Activated CD8-positive, alpha-beta T cell treated with anti-CD3 and anti-CD28 coated beads, Interleukin-2, amount 10 ng/mL, durations not matched to agents 7 days and 5 days (primary cell): ENCODE results near the gene PHC2. TPM values are rescaled to one million over a fixed set of nuclear protein-coding genes. Genes with fewer than 3 reads are reported as not detected.

Experiments used
- ATAC-seq: fragments of 150-1000 bp; cut with Tn5 transposase; one replicate; pipeline ENCODE4 v1.10.0; 2021; ENCODE audit warnings: moderate library complexity
- CTCF ChIA-PET: fragments of 350-600 bp; sonication (Branson Sonifier 250); formaldehyde crosslinking; loops from one replicate; lab custom pipeline; 2021; ENCODE audit warnings: antibody characterized with exemption; lab: Charles Lee
- POLR2A ChIA-PET: fragments of 350-600 bp; sonication (Branson Sonifier 250); formaldehyde crosslinking; loops from one replicate; lab custom pipeline; 2021; ENCODE audit warnings: antibody characterized with exemption; lab: Charles Lee
- DNase-seq: peaks from one replicate; pipeline ENCODE4 v3.0.0-alpha.2; 2020
- H3K27ac Mint-ChIP-seq: one replicate; pipeline ENCODE4 v1.8.0; 2021; ENCODE audit warnings: mild to moderate bottlenecking, mixed read lengths
- H3K27me3 Mint-ChIP-seq: one replicate; pipeline ENCODE4 v1.8.0; 2021; ENCODE audit warnings: low read depth, mixed read lengths
- H3K36me3 Mint-ChIP-seq: one replicate; pipeline ENCODE4 v1.8.0; 2021; ENCODE audit warnings: low read depth, mixed read lengths
- H3K4me1 Mint-ChIP-seq: one replicate; pipeline ENCODE4 v1.8.0; 2021; ENCODE audit warnings: low read depth, mixed read lengths
- H3K4me3 Mint-ChIP-seq: one replicate; pipeline ENCODE4 v1.8.0; 2021; ENCODE audit warnings: mild to moderate bottlenecking, mixed read lengths
- H3K9me3 Mint-ChIP-seq: one replicate; pipeline ENCODE4 v1.8.0; 2022; ENCODE audit warnings: mixed read lengths; ENCODE audit not compliant: insufficient read depth
- total RNA-seq, 2 experiments: library from RNA; stranded (reverse); gene quantifications; one replicate each; pipeline ENCODE4 v1.2.3, GENCODE V29; 2021

The PHC2 gene
- total RNA-seq, 2 experiments from 2014 or later = 40.3 to 42.2 TPM

GRCh38 chr1:33351281-33351660 lies 79.6 kb downstream of the PHC2 start:
- ATAC-seq = no peak
- CTCF ChIA-PET = interaction anchor here (1.3 to 2.7 kb wide), 3 partner anchors 9 to 56 kb away, joined by 3 to 14 read pairs (median 6); no protein-coding TSS in a partner anchor
- Mint-ChIP-seq H3K4me1 (peaks cover 40% of the 10 kb centered on the region), H3K36me3 (peaks cover 22% of the 10 kb centered on the region), H3K27ac (no peak overlapping the region), H3K27me3 (peaks cover 3% of the 10 kb centered on the region), H3K4me3 (peak overlapping the region; percentile 1), H3K9me3 (no peaks in the 10 kb centered on the region)
- no peak for DNase-seq
- POLR2A ChIA-PET = interaction anchor here (0.6 to 1.2 kb wide), 2 partner anchors 13 to 222 kb away, joined by 3 read pairs; no protein-coding TSS in a partner anchor

DNA sequence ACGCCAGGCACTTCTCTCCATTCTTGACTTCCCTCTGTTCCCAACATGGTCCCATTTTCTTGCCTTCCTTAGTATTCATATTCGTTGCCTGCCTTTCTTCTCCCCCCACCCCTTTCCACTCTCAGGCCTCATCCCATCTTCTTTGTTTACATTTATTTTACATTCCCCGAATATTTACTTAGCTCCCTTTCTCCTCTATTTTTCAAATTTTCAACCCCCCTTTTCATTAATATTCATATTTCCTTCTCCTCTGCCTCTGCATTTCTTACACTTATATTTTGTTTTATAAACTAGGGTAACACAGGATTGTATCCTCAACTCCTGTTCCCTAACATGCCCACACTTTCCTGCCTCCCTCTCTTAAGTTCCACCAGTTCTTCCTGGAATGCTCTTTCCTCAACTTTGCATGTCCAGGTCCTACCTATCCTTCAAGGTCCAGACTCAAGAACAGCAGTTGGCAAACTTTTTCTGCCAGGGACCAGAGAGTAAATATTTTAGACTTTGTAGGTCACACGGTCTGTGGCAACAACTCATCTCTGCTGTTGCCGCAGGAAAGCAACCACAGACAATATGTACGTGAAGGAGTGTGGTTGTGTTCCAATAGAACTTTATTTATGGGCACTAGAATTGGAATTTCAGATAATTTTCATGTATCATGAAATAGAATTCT lies 80.1 kb downstream of the PHC2 start:
- no peaks in the 10 kb centered on the region for H3K9me3 Mint-ChIP-seq

DNA sequence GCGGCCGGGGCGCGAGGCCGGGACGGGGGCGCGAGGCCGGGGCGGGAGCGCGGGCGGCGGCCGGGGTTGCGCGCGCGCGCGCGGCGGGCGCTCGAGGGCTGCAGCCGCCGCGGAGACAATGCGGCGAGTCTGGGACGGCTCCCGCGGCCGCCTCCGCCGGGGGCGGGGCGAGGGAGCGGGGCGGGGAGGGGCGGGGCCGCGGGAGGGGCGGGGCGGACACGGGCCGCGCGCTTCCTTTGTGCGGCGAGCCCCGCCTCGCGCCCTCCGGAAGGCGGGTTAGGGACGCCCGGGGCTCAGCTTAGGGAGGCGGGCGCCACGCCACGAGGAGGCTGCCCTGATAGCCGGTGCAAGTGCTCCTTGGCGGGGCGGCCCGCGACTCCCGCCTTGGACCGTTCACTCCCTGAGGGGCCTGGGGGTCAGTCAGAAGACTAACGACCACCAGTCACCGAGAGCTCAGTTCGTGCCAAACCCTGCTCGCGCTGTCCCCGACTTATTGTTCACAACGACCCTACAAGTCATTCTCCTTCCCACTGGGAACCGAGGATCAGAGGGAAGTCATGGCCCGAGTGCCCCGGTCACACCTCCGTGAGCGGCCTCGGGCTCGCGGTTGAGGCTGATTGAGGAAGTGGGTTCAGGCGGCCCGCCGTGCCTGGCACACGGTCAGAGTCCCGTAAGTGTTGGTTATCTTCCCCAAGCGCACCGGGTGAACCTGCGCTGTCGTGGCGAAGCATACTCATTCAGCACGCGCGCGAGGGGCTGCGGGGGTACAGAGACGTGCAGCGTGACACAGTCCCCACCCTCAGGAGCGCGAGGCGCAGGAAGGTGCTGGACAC lies 80.9 kb downstream of the PHC2 start:
- H3K36me3 Mint-ChIP-seq = peaks cover 26% of the 10 kb centered on the region
- H3K4me3 Mint-ChIP-seq = peak overlapping the region; percentile 84
- DNase-seq (peak; percentile 82), ATAC-seq (peak; percentile 91)
- CTCF ChIA-PET = interaction anchor here (0.7 to 2.7 kb wide), 4 partner anchors 13 to 54 kb away, joined by 3 to 14 read pairs (median 4); no protein-coding TSS in a partner anchor
- POLR2A ChIA-PET = interaction anchor here (0.8 to 1.0 kb wide), 6 partner anchors 8 to 168 kb away, joined by 3 to 4 read pairs (median 3); partner anchors contain the start of gene TRIM62
- H3K9me3 Mint-ChIP-seq = no peaks in the 10 kb centered on the region
- H3K4me1 Mint-ChIP-seq = peaks cover 44% of the 10 kb centered on the region
- H3K27me3 Mint-ChIP-seq = peaks cover 3% of the 10 kb centered on the region
- peak overlapping the region; percentile 93 for H3K27ac Mint-ChIP-seq

More for the DNA sequence above, 80.1 kb downstream of the PHC2 start:
- ChIA-PET CTCF (interaction anchor here (1.3 to 2.7 kb wide), 2 partner anchors 14 to 55 kb away, joined by 3 to 14 read pairs; no protein-coding TSS in a partner anchor), POLR2A (interaction anchor here (0.6 to 1.2 kb wide), 3 partner anchors 13 to 221 kb away, joined by 3 to 4 read pairs (median 3); no protein-coding TSS in a partner anchor)
- ATAC-seq (no peak), DNase-seq (no peak)
- peaks cover 23% of the 10 kb centered on the region for H3K36me3 Mint-ChIP-seq
- H3K4me3 Mint-ChIP-seq = peak overlapping the region; percentile 84
- peak overlapping the region; percentile 93 for H3K27ac Mint-ChIP-seq
- H3K4me1 Mint-ChIP-seq = peaks cover 41% of the 10 kb centered on the region
- H3K27me3 Mint-ChIP-seq = peaks cover 3% of the 10 kb centered on the region

DNA sequence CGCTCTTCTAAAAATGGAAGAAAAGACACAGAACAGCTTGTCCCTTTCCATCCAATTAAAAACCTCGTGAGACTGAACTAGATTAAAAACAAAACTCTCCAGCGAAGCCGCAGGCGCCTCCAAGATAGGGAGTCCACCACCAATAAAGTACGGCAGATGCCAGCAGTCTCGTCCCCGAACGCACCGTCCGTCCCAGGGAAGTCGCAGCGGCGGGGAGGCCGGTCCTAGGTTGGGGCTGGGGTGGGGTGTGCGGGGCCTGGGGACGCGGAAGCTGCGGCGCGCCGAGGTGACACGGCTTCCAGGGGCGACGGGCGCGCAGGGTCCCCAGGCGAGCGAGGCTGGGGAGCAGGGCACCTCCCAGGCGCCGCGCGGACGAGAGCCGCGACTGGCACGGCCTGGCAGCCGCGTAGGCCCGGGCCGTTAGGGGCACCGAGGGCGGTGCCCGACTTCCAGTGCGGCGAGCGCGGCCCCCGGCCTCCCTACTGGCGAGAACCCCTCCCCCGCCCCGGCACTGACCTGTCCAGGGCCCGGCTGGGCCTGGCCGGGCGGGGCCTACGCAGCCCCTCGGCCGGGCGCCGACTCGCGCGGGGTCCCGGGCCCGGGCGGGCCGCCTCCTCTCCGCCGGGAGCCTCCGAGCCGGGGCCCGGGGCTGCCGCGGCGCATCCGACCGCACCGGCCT lies 81.7 kb downstream of the PHC2 start:
- H3K27ac Mint-ChIP-seq = peak overlapping the region; percentile 91
- ATAC-seq = peak; percentile 47
- peaks cover 27% of the 10 kb centered on the region for H3K36me3 Mint-ChIP-seq
- H3K9me3 Mint-ChIP-seq = no peaks in the 10 kb centered on the region
- peaks cover 3% of the 10 kb centered on the region for H3K27me3 Mint-ChIP-seq
- peak overlapping the region; percentile 95 for H3K4me3 Mint-ChIP-seq
- H3K4me1 Mint-ChIP-seq = peaks cover 46% of the 10 kb centered on the region
- CTCF ChIA-PET = interaction anchor here (0.7 to 1.6 kb wide), 3 partner anchors 17 to 54 kb away, joined by 3 to 4 read pairs (median 3); no protein-coding TSS in a partner anchor
- POLR2A ChIA-PET = interaction anchor here (0.6 to 1.0 kb wide), 8 partner anchors 7 to 188 kb away, joined by 3 to 4 read pairs (median 3); partner anchors contain the start of gene TRIM62
- DNase-seq = peak; percentile 54

DNA sequence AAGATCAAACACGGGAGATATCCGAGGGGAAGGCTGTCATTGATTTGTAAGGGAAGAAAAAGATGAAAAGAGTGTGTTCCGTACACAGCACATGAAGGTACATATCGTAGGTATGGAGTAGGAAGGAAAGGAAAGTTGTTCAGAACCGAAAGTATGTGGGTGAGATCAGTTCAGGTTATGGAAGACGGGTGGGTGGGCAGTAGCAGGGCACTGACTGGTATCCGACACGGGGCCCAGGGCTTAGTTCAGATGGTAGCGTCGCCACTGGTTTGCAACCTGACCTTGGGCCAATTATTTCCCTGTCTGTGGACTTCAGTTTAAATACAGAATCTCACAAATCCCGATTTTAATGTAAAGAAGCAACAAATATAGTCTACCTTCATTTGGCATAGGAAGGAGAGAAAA lies 82.2 kb downstream of the PHC2 start:
- H3K27me3 Mint-ChIP-seq = peaks cover 3% of the 10 kb centered on the region
- CTCF ChIA-PET = interaction anchor here (1.2 to 1.6 kb wide), 3 partner anchors 46 to 211 kb away, joined by 3 to 4 read pairs (median 3); no protein-coding TSS in a partner anchor
- ATAC-seq (peak; percentile 14), DNase-seq (peak; percentile 35)
- peaks cover 28% of the 10 kb centered on the region for H3K36me3 Mint-ChIP-seq
- peak overlapping the region; percentile 91 for H3K27ac Mint-ChIP-seq
- peak overlapping the region; percentile 95 for H3K4me3 Mint-ChIP-seq
- POLR2A ChIA-PET = interaction anchor here (0.6 to 1.0 kb wide), 2 partner anchors 27 to 187 kb away, joined by 3 read pairs; no protein-coding TSS in a partner anchor
- H3K4me1 Mint-ChIP-seq = peaks cover 52% of the 10 kb centered on the region
- H3K9me3 Mint-ChIP-seq = no peaks in the 10 kb centered on the region

- Mint-ChIP-seq H3K36me3 (peaks cover 30% of the 10 kb centered on the region), H3K4me3 (peak overlapping the region; percentile 95), H3K27me3 (peaks cover 3% of the 10 kb centered on the region), H3K27ac (peak overlapping the region; percentile 91), H3K9me3 (no peaks in the 10 kb centered on the region), H3K4me1 (peaks cover 55% of the 10 kb centered on the region)
- no peak for ATAC-seq
- POLR2A ChIA-PET = interaction anchor here (1.0 kb wide), 1 partner anchor 27 kb away, joined by 3 read pairs; no protein-coding TSS in a partner anchor
- CTCF ChIA-PET = interaction anchor here (1.2 to 2.2 kb wide), 4 partner anchors 9 to 210 kb away, joined by 3 to 5 read pairs (median 3); no protein-coding TSS in a partner anchor
- DNase-seq = no peak
Observed at GRCh38 chr1:33348194-33348593, 82.7 kb downstream of the PHC2 start.

- Mint-ChIP-seq H3K36me3 (peaks cover 31% of the 10 kb centered on the region), H3K4me3 (peak overlapping the region; percentile 95), H3K4me1 (peaks cover 55% of the 10 kb centered on the region), H3K27me3 (peaks cover 3% of the 10 kb centered on the region), H3K9me3 (no peaks in the 10 kb centered on the region), H3K27ac (peak overlapping the region; percentile 76)
- ATAC-seq (no peak), DNase-seq (no peak)
- POLR2A ChIA-PET = interaction anchor here (0.7 kb wide), 1 partner anchor 12 kb away, joined by 3 read pairs; no protein-coding TSS in a partner anchor
- CTCF ChIA-PET = interaction anchor here (1.2 to 2.2 kb wide), 3 partner anchors 9 to 210 kb away, joined by 3 to 5 read pairs (median 3); no protein-coding TSS in a partner anchor
Observed at GRCh38 chr1:33347650-33347992, 83.3 kb downstream of the PHC2 start.

- peaks cover 55% of the 10 kb centered on the region for H3K4me1 Mint-ChIP-seq
- POLR2A ChIA-PET = interaction anchor here (0.7 kb wide), 1 partner anchor 12 kb away, joined by 3 read pairs; no protein-coding TSS in a partner anchor
- peak overlapping the region; percentile 76 for H3K27ac Mint-ChIP-seq
- H3K36me3 Mint-ChIP-seq = peaks cover 35% of the 10 kb centered on the region
- H3K9me3 Mint-ChIP-seq = no peaks in the 10 kb centered on the region
- peak; percentile 31 for DNase-seq
- no peak for ATAC-seq
- CTCF ChIA-PET = interaction anchor here (1.2 to 2.2 kb wide), 3 partner anchors 8 to 209 kb away, joined by 3 to 5 read pairs (median 3); no protein-coding TSS in a partner anchor
- H3K27me3 Mint-ChIP-seq = peaks cover 3% of the 10 kb centered on the region
- H3K4me3 Mint-ChIP-seq = peak overlapping the region; percentile 95
Observed at GRCh38 chr1:33346927-33347649, 83.8 kb downstream of the PHC2 start.

GRCh38 chr1:33346533-33346926 lies 84.4 kb downstream of the PHC2 start:
- Mint-ChIP-seq H3K36me3 (peaks cover 35% of the 10 kb centered on the region), H3K27ac (peak overlapping the region; percentile 76), H3K4me1 (peaks cover 53% of the 10 kb centered on the region), H3K27me3 (peaks cover 3% of the 10 kb centered on the region), H3K4me3 (peak overlapping the region; percentile 95), H3K9me3 (no peaks in the 10 kb centered on the region)
- no peak for ATAC-seq
- POLR2A ChIA-PET = no interaction called here
- no peak for DNase-seq
- CTCF ChIA-PET = interaction anchor here (2.2 kb wide), 1 partner anchor 51 kb away, joined by 5 read pairs; no protein-coding TSS in a partner anchor

- H3K9me3 Mint-ChIP-seq = no peaks in the 10 kb centered on the region
- ATAC-seq (no peak), DNase-seq (no peak)
- no peaks in the 10 kb centered on the region for H3K27me3 Mint-ChIP-seq
- H3K36me3 Mint-ChIP-seq = peaks cover 44% of the 10 kb centered on the region
- no peak overlapping the region for H3K4me3 Mint-ChIP-seq
- ChIA-PET POLR2A (no interaction called here), CTCF (no interaction called here)
- H3K27ac Mint-ChIP-seq = no peak overlapping the region
- peaks cover 49% of the 10 kb centered on the region for H3K4me1 Mint-ChIP-seq
Observed at GRCh38 chr1:33344896-33345560, 85.9 kb downstream of the PHC2 start.
